GM12878 (cell line): ENCODE data around the gene YKT6. TPM values are rescaled to one million over a fixed set of nuclear protein-coding genes. Genes with fewer than 3 reads are reported as not detected.

ENCODE experiments used
- ATAC-seq: fragments of 200-7000 bp; cut with Tn5 transposase; 3 replicates; pipeline ENCODE4 v1.9.1; 2020; ENCODE audit warnings: mild to moderate bottlenecking, moderate library complexity
- BruUV-seq: library from RNA; stranded (reverse); fragments of 400-500 nt; replicated peaks from 2 replicates; lab custom pipeline; 2021; lab: Mats Ljungman, UMichigan
- CTCF ChIA-PET: fragments of 300-600 bp; sonication (Branson Sonifier 250); formaldehyde crosslinking; extraction: SDS; loops from one replicate; lab custom pipeline; 2021; ENCODE audit warnings: inconsistent platforms; lab: Yijun Ruan, JAX
- POLR2A ChIA-PET: fragments of 350-600 bp; formaldehyde crosslinking; extraction: SDS; loops from one replicate; lab custom pipeline; 2021; ENCODE audit warnings: inconsistent platforms; lab: Charles Lee
- RAD21 ChIA-PET: fragments of 300-600 bp; sonication (Branson Sonifier 250); formaldehyde crosslinking; loops from one replicate; lab custom pipeline; 2023; ENCODE audit warnings: antibody characterized with exemption; ENCODE audit not compliant: unreplicated experiment; lab: Charles Lee
- SMC1A ChIA-PET: fragments of 300-600 bp; sonication (Branson Sonifier 250); formaldehyde crosslinking; loops from one replicate; lab custom pipeline; 2023; ENCODE audit not compliant: unreplicated experiment, uncharacterized antibody; lab: Charles Lee
- DNase-seq: peaks from one replicate; pipeline ENCODE4 v3.0.0-alpha.2; 2011; ENCODE audit warnings: low read depth, low spot score
- FAIRE-seq: peaks from 3 replicates; lab custom pipeline; 2011; peaks lifted over from hg19 to GRCh38; lab: Jason Lieb, UNC
- H2AFZ ChIP-seq: 2 replicates; pipeline ENCODE4 v1.6.0; 2011; ENCODE audit warnings: low read depth, low read length, control low read depth; ENCODE audit not compliant: control insufficient read depth
- H3K27ac ChIP-seq: 2 replicates; pipeline ENCODE4 v1.5.1; 2011; ENCODE audit warnings: control low read depth; ENCODE audit not compliant: control insufficient read depth, insufficient read depth
- H3K27me3 ChIP-seq, 2 experiments: replicated peaks in 1 of 2; 2 replicates each; pipeline versions ENCODE4 v1.6.0 to v1.6.1; 2011; ENCODE audit warnings: low read length in 1 of 2; ENCODE audit not compliant: control insufficient read depth in 2 of 2, insufficient read depth in 2 of 2
- H3K36me3 ChIP-seq, 2 experiments: 2 replicates each; pipeline ENCODE4 v1.5.1; 2011; ENCODE audit warnings: low read length in 1 of 2; ENCODE audit not compliant: control insufficient read depth in 2 of 2, insufficient read depth in 2 of 2
- H3K4me1 ChIP-seq: 2 replicates; pipeline ENCODE4 v1.6.1; 2011; ENCODE audit warnings: mild to moderate bottlenecking, low read length, moderate library complexity, mixed read lengths; ENCODE audit not compliant: control insufficient read depth, insufficient read depth
- H3K4me2 ChIP-seq: 2 replicates; pipeline ENCODE4 v1.6.0; 2011; ENCODE audit warnings: control low read depth; ENCODE audit not compliant: control insufficient read depth, insufficient read depth
- H3K4me3 ChIP-seq: fragments of 200-600 bp; sonication (generic); 2 replicates; pipeline ENCODE4 v1.5.1; 2016
- H3K79me2 ChIP-seq: 2 replicates; pipeline ENCODE4 v1.6.0; 2011; ENCODE audit warnings: low read length; ENCODE audit not compliant: control insufficient read depth, insufficient read depth
- H3K9ac ChIP-seq: 2 replicates; pipeline ENCODE4 v1.8.0; 2011; ENCODE audit warnings: low read length, control low read depth, mixed read lengths; ENCODE audit not compliant: control insufficient read depth, insufficient read depth
- H3K9me3 ChIP-seq: replicated peaks from 3 replicates; pipeline ENCODE4 v1.5.1; 2011; ENCODE audit warnings: mild to moderate bottlenecking, low read length; ENCODE audit not compliant: control insufficient read depth, insufficient read depth
- H4K20me1 ChIP-seq: 2 replicates; pipeline ENCODE4 v1.6.0; 2011; ENCODE audit not compliant: control insufficient read depth, insufficient read depth
- BHLHE40 ChIP-seq, 2 experiments: fragments of 450-650 bp in 1 of 2; IDR thresholded peaks; 2 replicates each; pipeline ENCODE4 v1.6.1; 2011 to 2017; ENCODE audit warnings: low read depth in 2 of 2, borderline replicate concordance in 1 of 2, improper control_type of control experiment in 1 of 2, low read length in 1 of 2, mild to moderate bottlenecking in 1 of 2
- CBX3 ChIP-seq: fragments of 200-600 bp; sonication (generic); IDR thresholded peaks from 2 replicates; pipeline ENCODE4 v1.6.1; 2016; ENCODE audit warnings: low read depth, borderline replicate concordance
- CREM ChIP-seq: IDR thresholded peaks from 2 replicates; pipeline ENCODE4 v1.6.1; 2014; ENCODE audit warnings: antibody characterized with exemption, low read depth
- CTCF ChIP-seq, 3 experiments: IDR thresholded peaks in 2 of 3; conservative IDR thresholded peaks in 1 of 3; 2 replicates each; pipeline ENCODE4 v1.5.1; 2011; ENCODE audit warnings: low read depth in 3 of 3, low read length in 3 of 3, mild to moderate bottlenecking in 3 of 3, control low read depth in 2 of 3, moderate library complexity in 2 of 3, inconsistent platforms in 1 of 3, mixed read lengths in 1 of 3; ENCODE audit not compliant: control insufficient read depth in 2 of 3, insufficient read depth in 1 of 3; ENCODE audit errors: extremely low read depth in 1 of 3
- MAX ChIP-seq: IDR thresholded peaks from 2 replicates; pipeline ENCODE4 v1.6.1; 2012; ENCODE audit warnings: low read depth, low read length, improper control_type of control experiment
- PBX3 ChIP-seq: IDR thresholded peaks from 2 replicates; pipeline ENCODE4 v1.6.1; 2011; ENCODE audit warnings: mild to moderate bottlenecking, low read depth, low read length, moderate library complexity; ENCODE audit not compliant: insufficient replicate concordance
- WGBS: methylation state at CpG from one replicate; pipeline ENCODE4 v1.1.6; 2016; ENCODE audit warnings: low lambda C conversion rate; ENCODE audit not compliant: insufficient replicate concordance, insufficient coverage; ENCODE audit errors: missing lambda C conversion rate; 5-methylcytosine and 5-hydroxymethylcytosine counted together
- in situ Hi-C: fragments of 300-500 bp; cut with MboI; formaldehyde crosslinking; loops from 9 replicates; pipeline ENCODE4 v1.14.3; 2018; ENCODE audit warnings: mixed read lengths
- intact Hi-C: fragments of 100-400 bp; cut with micrococcal nuclease; formaldehyde crosslinking; loops from one replicate; pipeline ENCODE4 v1.14.2; 2022; ENCODE audit not compliant: unreplicated experiment
- polyA plus RNA-seq, 11 experiments: library from polyadenylated mRNA; depleted of rRNA in 4 of 11; unstranded in 6 of 11; stranded (reverse) in 5 of 11; fragments of >200 nt; fragmentation: Nextera tagmentation in 4 of 11; fragmentation: Illumina TruSeq in 1 of 11; extraction: Ambion mirVana in 4 of 11; extraction: Trizol in 1 of 11; gene quantifications; 1 replicate in 1 of 11; 2 replicates in 10 of 11; pipeline versions ENCODE4 v1.2.1 to v1.2.3, GENCODE V29; 2011 to 2016; ENCODE audit warnings: inconsistent platforms in 2 of 11, missing spikeins in 2 of 11, low read depth in 1 of 11
- total RNA-seq, 4 experiments: library from RNA; depleted of rRNA in 3 of 4; stranded (reverse); fragments of >200 nt in 3 of 4; fragmentation: Illumina TruSeq in 1 of 4; extraction: Trizol in 1 of 4; gene quantifications; 2 replicates each; pipeline versions ENCODE4 v1.2.1 to v1.2.3, GENCODE V29; 2013 to 2021
- TF ChIP-seq, protein P1 (sequence below): fragments of 150-350 bp; IDR thresholded peaks from 2 replicates; pipeline ENCODE4 v1.6.1; 2014; ENCODE audit warnings: mild to moderate bottlenecking, low read depth, low read length

The YKT6 gene
- total and polyA plus RNA-seq, 10 of the 15 experiments (the other 5 are each of a cell fraction or from before 2014, with no cell fraction given) = 1.7 to 95.2 (median 70.5) TPM

GRCh38 chr7:44217852-44218402, 17.1 kb downstream of the YKT6 start:
- Histone ChIP-seq H2AFZ (no peak overlapping the region), H3K9me3 (no peaks in the 10 kb centered on the region), H3K36me3 (peaks cover 3 to 4% of the 10 kb centered on the region in 2 experiments; a peak in 3 of 4 replicates), H3K4me2 (no peak overlapping the region), H3K79me2 (no peaks in the 10 kb centered on the region), H4K20me1 (no peaks in the 10 kb centered on the region; the same call in 1 of the 2 replicates), H3K27ac (no peak overlapping the region), H3K4me3 (no peak overlapping the region), H3K9ac (no peak overlapping the region), H3K4me1 (peaks cover 7% of the 10 kb centered on the region), H3K27me3 (no peaks in the 10 kb centered on the region)
- in situ Hi-C loops = no loop called here
- FAIRE-seq = no peak
- ChIA-PET POLR2A (no interaction called here), CTCF (no interaction called here), SMC1A (no interaction called here), RAD21 (no interaction called here)
- no peak for TF ChIP-seq MAX
- no peak for TF ChIP-seq CBX3
- TF ChIP-seq CREM = no peak
- no peak for TF ChIP-seq CTCF (IDR thresholded peaks at IDR 0.05 in 2 of 3, conservative IDR thresholded peaks at IDR 0.05 in 1 of 3; ENCODE audit: control insufficient read depth in 2 of 3, extremely low read depth in 1 of 3, insufficient read depth in 1 of 3, low read depth in 3 of 3, low read length in 3 of 3)
- TF ChIP-seq PBX3 = no peak
- no peak for TF ChIP-seq BHLHE40 (IDR thresholded peaks at IDR 0.05; ENCODE audit: borderline replicate concordance in 1 of 2, low read depth in 2 of 2, low read length in 1 of 2)
- TF ChIP-seq, protein P1, sequence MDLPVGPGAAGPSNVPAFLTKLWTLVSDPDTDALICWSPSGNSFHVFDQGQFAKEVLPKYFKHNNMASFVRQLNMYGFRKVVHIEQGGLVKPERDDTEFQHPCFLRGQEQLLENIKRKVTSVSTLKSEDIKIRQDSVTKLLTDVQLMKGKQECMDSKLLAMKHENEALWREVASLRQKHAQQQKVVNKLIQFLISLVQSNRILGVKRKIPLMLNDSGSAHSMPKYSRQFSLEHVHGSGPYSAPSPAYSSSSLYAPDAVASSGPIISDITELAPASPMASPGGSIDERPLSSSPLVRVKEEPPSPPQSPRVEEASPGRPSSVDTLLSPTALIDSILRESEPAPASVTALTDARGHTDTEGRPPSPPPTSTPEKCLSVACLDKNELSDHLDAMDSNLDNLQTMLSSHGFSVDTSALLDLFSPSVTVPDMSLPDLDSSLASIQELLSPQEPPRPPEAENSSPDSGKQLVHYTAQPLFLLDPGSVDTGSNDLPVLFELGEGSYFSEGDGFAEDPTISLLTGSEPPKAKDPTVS = no peak
- 52% methylated on average over 17 of the region's 17 CpGs for WGBS
- no TSS peak for BruUV-seq
- intact Hi-C loops = no loop called here
- no peak for ATAC-seq
- no peak for DNase-seq
